WTC11 (cell line): ENCODE measurements around the gene EIF4H.

Experiments
- E2F1 ChIP-seq: sonication (generic); formaldehyde crosslinking; IDR thresholded peaks from 2 replicates; pipeline ENCODE4 v1.8.0; 2022; ENCODE audit warnings: mild to moderate bottlenecking, missing genetic modification reagents
- ETV6 ChIP-seq: sonication (generic); formaldehyde crosslinking; IDR thresholded peaks from 2 replicates; pipeline ENCODE4 v1.8.1; 2022; ENCODE audit warnings: mild to moderate bottlenecking, missing genetic modification reagents
- IRF2 ChIP-seq: sonication (generic); formaldehyde crosslinking; IDR thresholded peaks from 2 replicates; pipeline ENCODE4 v1.8.0; 2022; ENCODE audit warnings: low read depth, missing genetic modification reagents, borderline replicate concordance
- JAZF1 ChIP-seq: fragments of 250-450 bp; sonication (Bioruptor Pico); IDR thresholded peaks from 2 replicates; pipeline ENCODE4 v1.9.0; 2021; ENCODE audit warnings: moderate library complexity, mild to moderate bottlenecking, inconsistent platforms
- RORB ChIP-seq: fragments of 250-450 bp; sonication (Bioruptor Pico); IDR thresholded peaks from 2 replicates; pipeline ENCODE4 v1.9.0; 2021; ENCODE audit warnings: mild to moderate bottlenecking
- STAT6 ChIP-seq: sonication (generic); formaldehyde crosslinking; conservative IDR thresholded peaks from 2 replicates; pipeline ENCODE4 v1.8.1; 2023; ENCODE audit warnings: mild to moderate bottlenecking, low read depth, missing genetic modification reagents, moderate library complexity
- TEAD4 ChIP-seq: sonication (generic); formaldehyde crosslinking; IDR thresholded peaks from 2 replicates; pipeline ENCODE4 v1.8.0; 2022; ENCODE audit warnings: mild to moderate bottlenecking, missing genetic modification reagents
- ZNF219 ChIP-seq: sonication (generic); formaldehyde crosslinking; IDR thresholded peaks from 2 replicates; pipeline ENCODE4 v1.8.0; 2023; ENCODE audit warnings: missing genetic modification reagents, mild to moderate bottlenecking, borderline replicate concordance
- ZNF232 ChIP-seq: sonication (generic); formaldehyde crosslinking; IDR thresholded peaks from 2 replicates; pipeline ENCODE4 v1.8.0; 2022; ENCODE audit warnings: mild to moderate bottlenecking, missing genetic modification reagents
- ZNF281 ChIP-seq: sonication (generic); formaldehyde crosslinking; IDR thresholded peaks from 2 replicates; pipeline ENCODE4 v1.8.0; 2023; ENCODE audit warnings: mild to moderate bottlenecking, missing genetic modification reagents
- TF ChIP-seq, protein P1 (sequence below): fragments of 200-600 bp; IDR thresholded peaks from 2 replicates; pipeline ENCODE4 v1.8.0; 2022; ENCODE audit warnings: antibody characterized with exemption
- TF ChIP-seq, protein P2 (sequence below): sonication (generic); formaldehyde crosslinking; IDR thresholded peaks from 2 replicates; pipeline ENCODE4 v1.8.1; 2023; ENCODE audit warnings: mild to moderate bottlenecking, missing genetic modification reagents, moderate library complexity

DNA sequence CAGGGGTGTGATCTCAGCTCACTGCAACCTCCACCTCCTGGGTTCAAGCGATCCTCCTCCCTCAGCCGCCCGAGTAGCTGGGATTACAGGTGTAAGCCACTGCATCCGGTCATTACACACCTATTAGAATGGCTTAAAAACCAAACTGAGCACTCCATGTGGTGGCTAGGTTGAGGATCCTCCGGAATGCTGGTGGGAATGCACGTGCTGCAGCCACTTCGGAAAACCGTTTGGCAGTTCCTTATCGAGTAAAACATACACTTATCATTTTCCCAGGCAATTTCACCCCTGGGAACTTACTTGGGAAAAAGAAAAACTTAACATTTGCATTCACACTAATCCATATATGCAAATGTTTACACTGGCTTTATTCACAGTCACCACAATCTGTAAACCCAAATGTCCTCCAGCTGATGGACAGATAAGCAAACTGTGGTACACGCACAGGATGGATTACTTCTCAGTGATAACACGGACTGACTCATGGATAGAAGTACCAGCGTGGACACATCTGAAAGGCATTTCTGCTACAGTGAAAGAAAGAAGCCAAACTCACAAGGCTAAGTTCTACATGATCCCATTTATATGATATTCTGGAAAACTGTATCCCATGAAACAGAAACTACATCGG is 59.6 kb downstream of the EIF4H start:
- TF ChIP-seq, protein P1, sequence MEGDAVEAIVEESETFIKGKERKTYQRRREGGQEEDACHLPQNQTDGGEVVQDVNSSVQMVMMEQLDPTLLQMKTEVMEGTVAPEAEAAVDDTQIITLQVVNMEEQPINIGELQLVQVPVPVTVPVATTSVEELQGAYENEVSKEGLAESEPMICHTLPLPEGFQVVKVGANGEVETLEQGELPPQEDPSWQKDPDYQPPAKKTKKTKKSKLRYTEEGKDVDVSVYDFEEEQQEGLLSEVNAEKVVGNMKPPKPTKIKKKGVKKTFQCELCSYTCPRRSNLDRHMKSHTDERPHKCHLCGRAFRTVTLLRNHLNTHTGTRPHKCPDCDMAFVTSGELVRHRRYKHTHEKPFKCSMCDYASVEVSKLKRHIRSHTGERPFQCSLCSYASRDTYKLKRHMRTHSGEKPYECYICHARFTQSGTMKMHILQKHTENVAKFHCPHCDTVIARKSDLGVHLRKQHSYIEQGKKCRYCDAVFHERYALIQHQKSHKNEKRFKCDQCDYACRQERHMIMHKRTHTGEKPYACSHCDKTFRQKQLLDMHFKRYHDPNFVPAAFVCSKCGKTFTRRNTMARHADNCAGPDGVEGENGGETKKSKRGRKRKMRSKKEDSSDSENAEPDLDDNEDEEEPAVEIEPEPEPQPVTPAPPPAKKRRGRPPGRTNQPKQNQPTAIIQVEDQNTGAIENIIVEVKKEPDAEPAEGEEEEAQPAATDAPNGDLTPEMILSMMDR: no peak
- TF ChIP-seq TEAD4: no peak
- TF ChIP-seq RORB (CRISPR knock-in tag): no peak
- no peak for TF ChIP-seq ETV6 (CRISPR knock-in tag)
- no peak for TF ChIP-seq STAT6 (CRISPR knock-in tag)
- TF ChIP-seq ZNF232 (CRISPR knock-in tag): no peak
- no peak for TF ChIP-seq IRF2 (CRISPR knock-in tag)
- TF ChIP-seq ZNF219: no peak
- no peak for TF ChIP-seq JAZF1 (CRISPR knock-in tag)
- TF ChIP-seq E2F1 (CRISPR knock-in tag): no peak
- TF ChIP-seq, protein P2, sequence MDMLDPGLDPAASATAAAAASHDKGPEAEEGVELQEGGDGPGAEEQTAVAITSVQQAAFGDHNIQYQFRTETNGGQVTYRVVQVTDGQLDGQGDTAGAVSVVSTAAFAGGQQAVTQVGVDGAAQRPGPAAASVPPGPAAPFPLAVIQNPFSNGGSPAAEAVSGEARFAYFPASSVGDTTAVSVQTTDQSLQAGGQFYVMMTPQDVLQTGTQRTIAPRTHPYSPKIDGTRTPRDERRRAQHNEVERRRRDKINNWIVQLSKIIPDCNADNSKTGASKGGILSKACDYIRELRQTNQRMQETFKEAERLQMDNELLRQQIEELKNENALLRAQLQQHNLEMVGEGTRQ (CRISPR knock-in tag): no peak
- TF ChIP-seq ZNF281: no peak
